HG03520 (cell line): ENCODE data around the gene SPINDOC.
"Not testable (repeated sequence)": the region's sequence is repeated elsewhere in the genome, so short reads cannot be mapped to it uniquely, and the experiment has no call there.

Experiments used
- ATAC-seq: cut with Tn5 transposase; IDR thresholded peaks from one replicate; pipeline ENCODE4 v1.9.1; 2021; ENCODE audit warnings: mild to moderate bottlenecking, moderate library complexity; ENCODE audit not compliant: unreplicated experiment

Gene SPINDOC

DNA sequence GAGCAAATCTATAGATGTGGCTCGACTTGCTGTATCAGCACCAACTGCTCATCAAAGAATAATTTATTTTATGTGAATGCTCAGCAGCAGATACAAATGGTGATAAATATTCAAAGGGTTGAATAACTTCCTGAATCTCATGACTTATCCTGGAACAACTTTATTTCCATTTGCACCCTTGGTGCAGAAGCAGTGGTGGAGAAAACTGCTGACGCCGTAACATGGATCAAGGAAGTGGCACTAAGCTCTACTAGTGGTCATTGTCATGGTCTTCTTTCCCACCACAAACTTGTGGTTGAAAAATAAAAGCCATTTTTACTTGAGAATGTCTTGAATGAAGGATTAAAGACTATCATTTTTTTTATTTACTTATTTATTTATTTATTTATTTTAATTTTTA is 40.2 kb downstream of the SPINDOC start:
- no peak for ATAC-seq

- no peak for ATAC-seq
These were observed 41.4 kb downstream of the SPINDOC start for GRCh38 chr11:63854696-63855095.

DNA sequence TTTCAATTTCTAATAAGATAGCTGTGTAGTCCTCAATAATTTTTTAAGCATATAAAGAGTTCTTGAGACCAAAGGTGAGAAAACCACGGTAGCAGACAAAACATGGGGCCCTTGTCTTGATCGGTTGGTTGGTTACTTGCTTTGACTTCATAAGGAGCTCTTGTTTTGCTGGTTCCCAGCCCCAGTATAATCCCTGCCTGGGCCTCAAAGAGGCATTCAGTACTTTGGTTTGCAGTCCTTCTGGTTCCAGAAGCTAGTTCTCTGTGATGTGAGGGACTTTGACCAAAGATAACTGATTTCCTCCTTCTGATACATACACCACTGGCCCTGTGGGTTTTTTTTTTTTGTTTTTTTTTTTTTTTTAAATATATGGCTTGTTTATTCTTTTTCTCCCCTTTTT is 42.7 kb downstream of the SPINDOC start:
- ATAC-seq, result no peak

DNA sequence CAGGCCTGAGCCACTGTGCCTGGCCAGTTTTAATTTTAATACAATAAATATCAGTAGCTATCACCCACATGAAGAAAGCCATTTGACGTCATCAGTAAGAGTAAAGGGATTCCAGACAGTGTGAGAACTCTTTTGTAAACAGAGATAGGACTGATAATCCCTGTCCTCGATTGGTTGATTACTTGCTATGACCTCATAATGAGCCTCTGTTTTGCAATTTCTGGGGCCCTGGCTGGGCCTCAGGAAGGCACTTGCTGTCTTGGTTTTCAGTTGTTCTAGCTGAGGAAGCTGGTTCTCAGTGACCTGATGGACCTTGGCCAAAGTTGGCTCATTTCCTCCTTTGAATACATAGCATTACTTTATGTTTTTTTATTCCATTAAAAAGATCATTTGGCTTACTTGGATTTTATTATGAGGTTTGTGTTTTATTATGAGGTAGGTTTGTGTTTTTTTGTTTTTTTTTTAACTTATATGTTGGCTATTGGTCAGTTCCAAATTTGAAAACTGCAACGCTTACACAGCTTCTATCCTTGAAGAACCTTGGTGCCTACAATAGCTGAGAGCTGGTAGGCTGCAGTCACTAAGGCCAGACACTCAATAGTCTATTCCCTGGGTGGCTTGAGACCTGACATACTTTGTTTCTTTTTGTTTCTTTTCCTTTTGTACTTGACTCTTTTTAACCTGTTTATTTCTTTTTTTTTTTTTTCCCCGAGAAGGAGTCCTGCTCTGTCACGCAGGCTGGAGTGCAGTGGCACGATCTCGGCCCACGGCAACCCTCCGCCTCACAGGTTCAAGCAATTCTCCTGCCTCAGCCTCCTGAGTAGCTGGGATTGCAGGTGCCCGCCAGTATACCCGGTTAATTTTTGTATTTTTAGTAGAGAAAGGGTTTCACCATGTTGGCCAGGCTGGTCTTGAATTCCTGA is 45.6 kb downstream of the SPINDOC start:
- no peak for ATAC-seq

DNA sequence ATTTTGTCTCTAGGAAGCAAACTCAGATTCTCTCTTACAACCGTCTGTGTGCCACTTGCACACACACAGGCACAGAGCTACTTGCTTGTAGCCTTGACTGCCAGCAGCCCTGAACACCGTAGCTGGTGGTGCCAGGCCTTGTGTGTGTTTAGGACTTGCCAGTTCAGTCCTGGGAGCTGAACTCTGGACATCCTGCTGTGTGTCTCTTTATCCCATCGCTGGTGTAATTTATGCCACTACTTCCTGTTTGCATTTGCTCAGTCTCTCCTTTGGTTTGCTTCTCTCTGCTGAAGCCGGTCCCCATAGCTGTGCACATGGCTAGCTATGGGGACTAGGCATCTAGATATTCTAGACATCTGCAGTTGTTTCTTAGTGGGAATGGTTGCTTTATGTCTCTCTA is 49.7 kb downstream of the SPINDOC start:
- ATAC-seq, result no peak

DNA sequence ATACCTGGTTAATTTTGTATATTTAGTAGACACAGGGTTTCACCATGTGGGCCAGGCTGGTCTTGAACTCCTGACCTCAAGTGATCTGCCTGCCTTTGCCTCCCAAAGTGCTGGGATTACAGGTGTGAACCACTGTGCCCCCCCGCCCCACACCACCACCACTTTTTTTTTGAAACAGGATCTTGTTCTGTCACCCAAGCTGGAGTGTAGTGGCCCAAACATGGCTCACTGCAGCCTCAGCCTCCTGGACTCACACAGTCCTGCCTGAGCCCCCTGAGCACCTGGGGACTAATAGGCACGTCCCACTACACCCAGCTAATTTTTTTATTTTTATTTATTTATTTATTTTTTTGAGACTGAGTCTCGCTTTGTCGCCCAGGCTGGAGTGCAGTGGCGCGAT is 50.4 kb downstream of the SPINDOC start:
- not testable (repeated sequence) for ATAC-seq

- peak; percentile 64 for ATAC-seq
These were observed 53.0 kb downstream of the SPINDOC start for GRCh38 chr11:63866211-63866610.

DNA sequence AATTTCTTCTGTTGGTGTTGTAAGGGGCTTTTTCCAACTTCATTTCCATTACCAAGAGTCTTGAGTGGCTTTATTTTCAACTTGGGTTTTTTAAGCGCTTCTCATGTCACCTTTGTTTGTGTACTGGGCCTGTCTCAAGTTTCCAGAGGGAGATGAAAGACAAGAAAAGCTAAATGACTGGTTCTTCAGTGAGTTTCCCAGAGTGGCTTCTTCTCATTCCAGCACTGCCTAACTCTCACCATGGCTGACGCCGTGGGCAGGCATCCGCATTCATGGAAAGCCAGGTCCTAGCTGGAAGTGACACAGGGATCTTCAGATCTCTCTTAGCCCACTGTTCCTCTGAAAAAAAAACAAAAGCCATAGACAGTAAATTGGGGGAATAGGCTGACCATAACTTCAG is 54.3 kb downstream of the SPINDOC start:
- ATAC-seq, result no peak

DNA sequence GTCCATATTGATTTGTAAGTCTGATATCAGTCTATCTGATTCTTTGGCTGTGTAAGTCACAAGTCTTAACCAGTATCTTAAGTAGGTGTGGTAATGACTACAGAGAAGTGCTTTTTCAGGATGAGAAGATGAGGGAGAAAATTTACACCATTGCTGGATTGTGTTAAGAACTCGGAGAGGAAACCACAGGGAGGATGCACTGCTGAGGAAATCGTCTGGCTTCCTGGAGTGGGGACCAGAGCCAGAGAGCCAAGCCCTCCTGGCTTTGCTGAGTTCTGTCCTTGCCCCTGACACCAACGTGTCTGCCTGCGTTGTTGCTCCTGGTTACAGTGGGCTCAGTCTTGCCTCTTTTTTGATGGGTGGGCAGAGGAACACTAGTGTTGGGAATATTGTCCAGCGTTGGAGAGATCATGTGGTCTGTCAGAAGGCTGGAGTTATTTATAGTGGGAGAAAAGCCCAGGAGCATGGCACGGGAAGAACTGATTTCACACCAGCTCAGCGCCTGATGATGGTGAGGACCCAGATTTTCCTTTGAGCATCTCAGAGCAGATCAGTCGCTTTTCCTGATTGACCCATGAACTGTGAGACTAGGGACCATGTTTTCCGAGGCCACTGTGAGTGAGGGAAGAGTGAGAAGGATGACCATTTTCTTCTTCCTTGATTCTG is 55.3 kb downstream of the SPINDOC start:
- ATAC-seq, result no peak

GRCh38 chr11:63869171-63869591 is 55.9 kb downstream of the SPINDOC start:
- ATAC-seq, result no peak

- no peak for ATAC-seq
These were observed 56.4 kb downstream of the SPINDOC start for GRCh38 chr11:63869683-63870082.

- no peak for ATAC-seq
These were observed 57.3 kb downstream of the SPINDOC start for GRCh38 chr11:63870351-63871140.

GRCh38 chr11:63871962-63872799 is 58.9 kb downstream of the SPINDOC start:
- peak; percentile 91 for ATAC-seq

- ATAC-seq, result no peak
These were observed 59.5 kb downstream of the SPINDOC start for GRCh38 chr11:63872800-63873197.

- no peak for ATAC-seq
These were observed 60.1 kb downstream of the SPINDOC start for GRCh38 chr11:63873311-63873710.

DNA sequence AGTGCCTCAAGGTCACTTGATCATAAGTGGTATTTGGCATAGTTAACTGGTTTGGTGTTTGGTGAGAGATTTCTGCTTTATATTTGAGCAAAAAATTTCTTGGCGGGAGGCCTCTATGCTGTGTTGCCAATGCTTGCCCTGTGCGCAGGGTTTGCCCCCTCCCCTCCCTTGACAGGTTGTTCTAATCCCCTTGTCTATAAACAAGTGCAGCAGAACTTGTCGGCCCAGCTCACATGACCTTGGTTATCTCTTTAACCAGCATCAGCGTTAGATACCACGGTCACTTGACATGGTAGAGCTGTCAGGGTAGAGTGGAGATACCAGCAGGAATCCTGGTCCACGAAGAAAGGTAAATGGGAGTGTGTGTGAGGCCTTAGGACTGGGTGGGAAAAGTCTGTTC is 61.3 kb downstream of the SPINDOC start:
- no peak for ATAC-seq

DNA sequence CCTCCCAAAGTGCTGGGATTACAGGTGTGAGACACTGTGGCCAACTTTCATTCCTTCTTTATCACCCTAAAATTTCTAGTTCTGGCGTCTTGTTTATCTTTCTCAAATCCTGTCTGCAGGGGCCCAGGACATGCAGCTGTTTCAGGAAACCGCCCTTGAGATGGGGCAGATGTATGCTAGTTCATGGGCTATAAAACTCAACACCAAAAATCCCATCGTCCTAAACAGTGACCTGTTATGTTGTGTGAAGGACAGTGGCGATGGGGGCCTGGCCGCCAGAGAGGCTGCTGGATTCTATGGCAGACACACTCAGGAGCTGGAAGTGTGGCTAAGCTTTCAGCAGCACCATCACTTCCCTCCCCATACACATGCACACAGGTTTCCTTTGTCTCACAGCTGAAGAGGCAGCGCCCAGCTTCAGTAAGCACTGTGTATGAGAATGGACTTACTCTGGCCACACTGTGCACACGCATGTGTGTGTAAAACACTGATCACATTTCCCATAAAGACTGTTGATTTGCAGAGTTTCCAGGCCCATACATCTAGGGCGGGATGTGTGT is 62.3 kb downstream of the SPINDOC start:
- ATAC-seq, result no peak

DNA sequence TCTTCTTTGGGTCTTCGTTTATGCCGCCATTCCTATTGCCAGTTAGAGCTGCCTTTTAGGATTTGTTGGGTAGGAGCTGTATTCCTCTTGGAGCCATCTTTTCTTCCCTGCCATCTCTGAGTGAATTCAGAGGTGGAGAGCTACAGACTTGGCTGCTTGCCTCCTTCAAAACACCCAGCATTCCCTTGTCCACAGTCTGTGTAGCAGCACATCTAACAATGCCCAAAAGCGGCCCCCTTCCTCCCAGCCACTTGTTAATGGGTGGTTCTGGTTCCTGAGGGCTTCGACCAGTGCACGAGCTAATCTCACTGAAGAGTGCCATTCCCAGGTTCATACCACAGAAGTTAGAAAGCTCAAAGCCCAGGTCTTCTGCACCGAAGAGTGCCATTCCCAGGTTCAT is 63.4 kb downstream of the SPINDOC start:
- ATAC-seq, result no peak
